GM10266 (cell line): ENCODE results near the gene ABCC6.
"Not testable (repeated sequence)": the region's sequence is repeated elsewhere in the genome, so short reads cannot be mapped to it uniquely, and the experiment has no call there.

Experiments
- DNase-seq: peaks from one replicate; pipeline ENCODE4 v3.0.0; 2012; ENCODE audit errors: extremely low spot score
- CTCF ChIP-seq: IDR thresholded peaks from 2 replicates; pipeline ENCODE4 v1.5.1; 2012; ENCODE audit warnings: mild to moderate bottlenecking, low read depth; ENCODE audit not compliant: control insufficient read depth, insufficient read depth; ENCODE audit errors: missing control alignments

Gene ABCC6

DNA sequence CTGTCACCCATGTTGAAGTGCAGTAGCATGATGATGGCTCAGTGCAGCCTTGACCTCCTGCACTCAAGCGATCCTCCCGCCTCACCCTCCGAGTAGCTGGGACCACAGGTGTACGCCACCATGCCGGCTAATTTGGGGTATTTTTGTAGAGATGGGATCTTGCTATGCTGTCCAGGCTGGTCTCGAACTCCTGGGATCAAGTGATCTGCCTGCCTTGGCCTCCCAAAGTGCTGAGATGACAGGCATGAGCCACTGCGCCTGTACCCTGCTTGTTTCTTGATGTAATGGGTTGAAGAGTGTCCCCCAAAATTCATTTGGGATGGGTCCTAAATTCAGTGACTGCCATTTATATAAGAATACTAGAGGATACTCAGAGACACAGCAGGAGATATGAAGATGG lies 57.2 kb downstream of the ABCC6 start:
- no peak for TF ChIP-seq CTCF
- no peak for DNase-seq

DNA sequence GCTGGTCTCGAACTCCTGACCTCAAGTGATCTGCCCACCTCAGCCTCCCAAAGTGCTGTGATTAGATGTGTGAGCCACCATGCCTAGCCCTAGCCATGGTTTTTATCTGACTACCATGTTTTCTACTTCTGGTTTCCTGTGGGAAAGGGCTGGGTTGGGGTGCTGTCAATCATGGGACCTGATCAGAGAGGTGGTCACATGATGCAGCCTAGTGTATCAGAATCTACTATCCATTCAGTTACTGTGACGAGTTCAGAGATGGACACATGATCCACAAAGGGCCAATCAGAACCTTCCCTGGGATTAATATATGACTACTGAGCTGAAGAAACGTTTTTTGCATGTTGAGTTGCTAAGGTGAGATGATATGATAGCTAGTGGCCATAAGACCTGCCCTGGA lies 59.1 kb downstream of the ABCC6 start:
- DNase-seq: no peak

DNA sequence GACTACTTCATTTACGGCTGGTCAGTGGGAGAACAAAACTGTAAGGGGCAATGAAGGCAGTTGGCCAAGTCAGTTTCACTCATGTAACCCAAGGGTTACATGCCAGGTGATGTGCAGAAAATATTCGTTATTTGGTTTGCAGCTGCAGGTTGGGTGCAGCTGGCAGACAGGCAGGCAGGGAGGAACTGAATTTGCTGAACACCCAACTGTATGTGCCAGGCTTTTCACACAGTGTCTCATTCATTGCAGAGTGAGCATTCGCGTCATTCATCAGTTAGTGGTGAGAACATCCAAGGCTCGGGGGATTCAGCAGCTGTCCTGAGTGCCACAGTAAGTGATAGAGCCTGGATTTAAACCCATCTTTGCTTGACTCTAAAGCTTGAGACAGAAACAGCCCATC lies 59.7 kb downstream of the ABCC6 start:
- DNase-seq: no peak
- no peak for TF ChIP-seq CTCF

More for the DNA sequence above, 59.1 kb downstream of the ABCC6 start:
- no peak for TF ChIP-seq CTCF

- TF ChIP-seq CTCF: no peak
- DNase-seq: no peak
These were observed 60.2 kb downstream of the ABCC6 start for GRCh38 chr16:16163109-16163508.

- TF ChIP-seq CTCF: no peak
- DNase-seq: no peak
These were observed 60.7 kb downstream of the ABCC6 start for GRCh38 chr16:16162591-16162990.

DNA sequence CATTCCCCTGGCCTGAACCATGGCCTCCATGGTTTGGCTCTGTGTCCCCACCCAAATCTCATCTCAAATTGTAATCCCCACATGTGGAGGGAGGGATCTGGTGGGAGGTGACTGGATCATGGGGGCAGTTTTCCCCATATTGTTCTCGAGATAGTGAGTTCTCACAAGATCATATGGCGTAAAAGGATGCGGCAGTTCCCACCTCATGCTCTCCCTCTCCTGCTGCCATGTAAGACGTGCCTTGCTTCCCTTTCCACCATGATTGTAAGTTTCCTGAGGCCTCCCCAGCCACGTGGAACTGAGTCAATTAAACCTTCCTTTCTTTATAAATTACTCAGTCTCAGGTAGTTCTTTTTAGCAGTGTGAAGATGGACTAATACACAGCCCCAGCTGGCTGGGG lies 61.5 kb downstream of the ABCC6 start:
- not testable (repeated sequence) for DNase-seq

- TF ChIP-seq CTCF: no peak
- no peak for DNase-seq
These were observed 62.0 kb downstream of the ABCC6 start for GRCh38 chr16:16161319-16161718.

- no peak for DNase-seq
- TF ChIP-seq CTCF: no peak
These were observed 63.6 kb downstream of the ABCC6 start for GRCh38 chr16:16159662-16160061.
